EL (cell line): ENCODE data around the gene C6orf136.

Experiments used
- DNase-seq: peaks from one replicate; pipeline ENCODE4 v3.0.0-alpha.2; 2016

Gene C6orf136, protein sequence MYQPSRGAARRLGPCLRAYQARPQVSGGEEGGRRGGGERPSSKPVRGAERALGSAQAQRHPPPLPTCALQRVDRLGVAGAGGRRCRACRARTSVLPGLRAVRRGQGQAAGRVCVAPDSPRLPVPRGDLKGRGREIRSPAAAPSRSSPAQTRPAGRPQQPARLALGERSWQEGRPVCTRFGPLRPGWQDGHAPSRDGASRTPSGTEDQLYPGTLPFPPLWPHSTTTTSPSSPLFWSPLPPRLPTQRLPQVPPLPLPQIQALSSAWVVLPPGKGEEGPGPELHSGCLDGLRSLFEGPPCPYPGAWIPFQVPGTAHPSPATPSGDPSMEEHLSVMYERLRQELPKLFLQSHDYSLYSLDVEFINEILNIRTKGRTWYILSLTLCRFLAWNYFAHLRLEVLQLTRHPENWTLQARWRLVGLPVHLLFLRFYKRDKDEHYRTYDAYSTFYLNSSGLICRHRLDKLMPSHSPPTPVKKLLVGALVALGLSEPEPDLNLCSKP

DNA sequence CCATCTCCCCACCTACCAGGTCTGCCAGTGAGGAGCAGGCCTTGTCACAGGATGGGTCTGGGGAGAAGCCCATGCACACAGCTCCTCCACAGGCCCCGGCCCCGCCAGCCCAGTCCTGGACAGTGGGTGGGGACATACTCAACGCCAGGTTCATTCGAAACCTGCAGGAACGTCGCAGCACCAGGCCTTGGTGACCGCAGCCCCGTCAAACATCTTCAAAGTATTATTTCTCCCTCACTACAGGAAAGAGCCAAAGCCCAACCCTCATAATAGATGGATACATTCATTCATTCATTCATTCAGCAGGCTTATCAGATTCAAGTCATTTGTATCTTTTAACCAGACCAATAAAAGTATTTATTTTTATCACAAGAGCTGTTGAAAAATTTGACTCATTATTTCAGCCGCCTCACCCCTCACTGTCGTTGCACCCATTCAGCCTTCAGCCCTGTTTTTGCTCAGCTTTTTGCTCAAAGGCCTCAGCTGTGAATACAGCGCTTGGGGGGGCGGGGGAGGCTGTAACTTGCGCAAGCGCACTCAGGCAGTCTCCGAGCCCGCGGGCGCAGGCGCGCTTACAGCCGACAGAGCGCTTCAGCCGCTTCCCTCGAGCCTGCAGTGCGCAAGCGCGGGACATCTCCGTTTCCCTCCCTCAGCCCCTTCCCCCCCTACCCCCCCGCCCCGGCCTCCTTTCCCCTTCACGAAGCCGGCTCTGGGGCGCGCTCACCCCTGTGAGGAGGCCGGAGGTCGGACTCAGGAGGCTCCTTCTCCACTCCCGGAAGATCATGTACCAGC lies at the start of gene C6orf136:
Gene C6orf136, plus strand, starts transcription at position 684 of the 792 bp plus-strand sequence. Its CDS starts 99 bp downstream, at position 783.
- peak; percentile 95 for DNase-seq

DNA sequence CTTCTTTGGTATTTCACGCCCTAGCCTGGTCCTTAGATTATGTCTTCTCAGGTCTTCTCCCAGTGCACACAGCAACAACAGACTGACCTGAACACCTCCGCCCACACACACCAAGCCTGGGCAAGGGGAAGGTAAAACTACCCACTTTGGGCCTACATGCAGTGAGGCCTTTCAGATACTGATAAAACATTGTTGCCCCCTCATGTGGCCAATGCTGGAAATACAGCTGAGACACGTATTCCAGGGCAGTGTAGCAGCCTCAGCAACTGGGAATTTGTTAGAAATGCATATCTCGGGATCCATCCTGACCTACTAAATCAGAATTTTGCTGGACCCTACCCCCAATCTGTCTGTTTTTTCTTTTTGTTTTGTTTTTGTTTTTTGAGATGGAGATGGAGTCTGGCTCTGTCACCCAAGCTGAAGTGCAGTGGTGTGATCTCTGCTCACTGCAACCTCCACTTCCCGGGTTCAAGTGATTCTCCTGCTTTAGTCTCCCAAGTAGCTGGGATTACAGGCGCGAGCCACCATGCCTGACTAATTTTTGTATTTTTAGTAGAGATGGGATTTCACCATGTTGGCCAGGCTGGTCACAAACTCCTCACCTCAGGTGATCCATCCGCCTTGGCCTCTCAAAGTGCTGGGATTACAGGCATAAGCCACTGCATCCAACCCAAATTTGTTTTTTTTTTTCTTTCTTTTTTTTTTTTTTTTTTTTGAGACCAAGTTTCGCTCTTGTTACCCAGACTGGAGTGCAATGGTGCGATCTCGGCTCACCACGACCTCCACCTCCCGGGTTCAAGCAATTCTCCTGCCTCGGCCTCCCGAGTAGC lies 49.4 kb upstream of the C6orf136 start:
- DNase-seq: peak; percentile 84

DNA sequence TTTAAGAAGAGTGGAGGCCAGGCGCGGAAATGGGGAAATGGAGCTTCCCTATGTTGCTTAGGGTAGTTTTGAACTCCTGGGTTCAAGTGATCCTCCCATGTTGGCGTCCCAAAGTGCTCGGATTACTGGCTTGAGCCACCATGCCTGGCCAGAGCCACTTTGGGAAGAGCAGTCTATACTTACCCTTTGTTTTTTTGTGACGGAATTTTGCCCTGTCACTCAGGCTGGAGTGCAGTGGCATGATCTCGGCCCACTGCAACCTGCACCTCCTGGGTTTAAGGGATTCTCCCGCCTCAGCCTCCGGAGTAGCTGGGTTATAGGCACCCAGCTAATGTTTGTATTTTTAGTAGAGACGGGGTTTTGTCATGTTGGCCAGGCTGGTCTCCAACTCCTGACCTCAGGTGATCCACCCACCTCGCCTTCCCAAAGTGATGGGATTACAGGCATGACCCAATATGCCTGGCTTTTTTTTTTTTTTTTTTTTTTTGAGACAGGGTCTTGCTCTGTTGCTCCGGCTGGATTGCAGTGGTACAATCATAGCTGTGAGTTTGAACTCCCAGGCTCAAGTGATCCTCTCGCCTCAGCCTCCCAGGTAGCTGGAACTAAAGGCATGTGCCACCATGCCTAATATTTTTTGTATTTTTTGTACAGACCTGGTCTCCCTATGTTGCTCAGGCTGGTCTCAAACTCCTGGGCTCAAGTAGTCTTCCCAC lies 47.9 kb upstream of the C6orf136 start:
- no peak for DNase-seq

DNA sequence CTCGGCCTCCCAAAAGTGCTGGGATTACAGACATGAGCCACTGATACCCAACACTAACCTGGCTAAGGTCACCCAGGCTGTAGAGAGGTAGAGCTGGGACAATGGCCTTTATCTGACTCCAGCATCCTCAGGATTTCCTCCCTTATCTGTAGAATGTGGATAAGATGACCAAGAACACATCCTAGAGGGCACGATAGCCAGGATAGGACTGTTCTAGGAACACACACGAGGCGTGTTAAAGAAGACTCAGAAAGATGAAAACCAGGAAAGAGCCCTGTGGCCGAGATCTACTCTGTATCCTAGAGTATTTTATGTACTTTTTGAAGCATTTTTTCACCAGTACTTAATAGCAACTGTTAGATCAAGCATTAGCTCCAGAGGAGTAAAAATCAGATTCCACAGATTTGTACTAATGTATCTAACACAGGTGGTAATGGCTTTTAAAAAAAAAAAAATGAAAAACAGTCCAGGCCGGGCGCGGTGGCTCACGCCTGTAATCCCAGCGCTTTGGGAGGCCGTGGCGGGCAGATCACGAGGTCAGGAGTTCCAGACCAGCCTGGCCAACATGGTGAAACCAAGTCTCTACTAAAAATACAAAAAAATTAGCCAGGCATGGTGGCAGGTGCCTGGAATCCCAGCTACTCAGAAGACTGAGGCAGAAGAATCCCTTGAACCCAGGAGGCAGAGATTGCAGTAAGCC lies 47.2 kb upstream of the C6orf136 start:
- no peak for DNase-seq

DNA sequence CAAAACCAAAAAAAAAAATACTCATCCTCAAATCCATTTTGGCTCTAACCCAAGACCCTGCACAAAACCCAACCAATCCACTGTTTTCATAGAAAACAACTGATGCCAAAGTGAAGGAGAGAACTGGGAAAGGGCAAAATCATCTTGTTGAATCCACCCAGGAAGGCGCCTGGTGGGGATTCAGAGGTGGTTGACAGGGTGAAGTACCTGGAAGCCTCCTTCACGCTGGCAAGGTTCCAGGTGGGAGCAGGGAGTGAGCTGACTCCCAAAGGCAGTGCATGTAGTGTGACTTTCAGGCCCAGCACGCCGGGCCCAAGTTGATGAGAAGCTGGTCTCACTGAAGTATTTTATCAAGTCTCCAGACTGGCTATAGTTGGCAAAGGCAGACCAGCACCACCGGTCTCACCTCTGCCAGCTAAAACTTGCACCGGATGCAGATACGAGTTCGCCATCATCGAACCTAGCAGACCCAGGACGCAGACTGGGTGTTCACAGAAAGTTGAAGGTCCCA lies 46.4 kb upstream of the C6orf136 start:
- no peak for DNase-seq

DNA sequence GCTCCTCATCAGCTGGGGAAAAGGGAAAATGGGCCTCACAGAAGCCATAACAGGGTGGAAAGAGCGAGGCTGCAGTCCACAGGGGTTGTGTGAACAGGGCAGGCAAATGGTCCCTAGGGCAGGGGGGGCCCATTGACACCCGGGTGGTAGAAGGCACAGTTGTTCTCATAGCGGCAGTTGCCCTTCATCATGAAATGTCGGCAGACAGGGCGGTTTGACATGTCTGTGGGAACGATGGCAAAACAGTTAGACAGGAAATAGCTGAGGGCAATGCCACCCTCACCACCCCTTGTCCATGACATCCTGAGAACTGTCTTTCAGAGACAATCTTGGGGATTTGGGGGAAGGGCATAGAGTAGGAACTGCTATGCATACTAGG lies 45.5 kb upstream of the C6orf136 start:
- no peak for DNase-seq

DNA sequence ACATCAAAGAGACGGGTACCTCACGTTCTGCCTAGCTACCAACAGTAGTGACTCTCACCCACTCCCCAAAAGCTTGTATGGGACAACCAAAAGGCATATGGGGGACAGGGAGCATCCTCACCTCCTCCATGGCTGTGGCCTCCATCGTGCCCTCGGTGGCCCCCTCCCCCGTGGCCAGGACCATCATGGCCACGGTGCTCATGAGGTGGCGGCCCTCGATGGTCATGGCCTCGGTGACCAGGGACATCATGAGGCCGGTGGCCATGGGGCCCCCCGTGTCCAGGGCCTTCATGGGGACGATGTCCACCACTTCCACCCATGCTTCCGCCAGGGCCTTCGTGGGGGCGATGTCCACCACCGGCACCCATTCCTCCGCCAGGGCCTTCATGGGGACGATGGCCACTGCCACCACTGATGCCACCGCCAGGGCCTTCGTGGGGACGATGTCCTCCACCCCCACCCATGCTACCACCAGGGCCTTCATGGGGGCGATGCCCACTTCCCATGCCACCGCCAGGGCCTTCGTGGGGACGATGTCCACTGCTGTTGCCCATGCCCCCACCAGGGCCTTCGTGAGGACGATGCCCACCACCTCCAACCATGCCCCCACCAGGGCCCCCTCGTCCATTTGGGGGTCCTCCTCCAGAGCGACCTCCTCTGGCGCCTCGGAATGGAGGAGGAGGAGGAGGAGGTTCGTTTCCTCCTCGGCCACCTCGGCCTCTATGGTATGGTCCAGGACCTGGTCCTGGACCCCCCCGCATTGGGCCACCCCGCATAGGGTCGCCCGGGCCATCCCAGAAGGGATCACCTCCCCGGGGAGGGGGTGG lies 44.9 kb upstream of the C6orf136 start:
- DNase-seq: no peak

DNA sequence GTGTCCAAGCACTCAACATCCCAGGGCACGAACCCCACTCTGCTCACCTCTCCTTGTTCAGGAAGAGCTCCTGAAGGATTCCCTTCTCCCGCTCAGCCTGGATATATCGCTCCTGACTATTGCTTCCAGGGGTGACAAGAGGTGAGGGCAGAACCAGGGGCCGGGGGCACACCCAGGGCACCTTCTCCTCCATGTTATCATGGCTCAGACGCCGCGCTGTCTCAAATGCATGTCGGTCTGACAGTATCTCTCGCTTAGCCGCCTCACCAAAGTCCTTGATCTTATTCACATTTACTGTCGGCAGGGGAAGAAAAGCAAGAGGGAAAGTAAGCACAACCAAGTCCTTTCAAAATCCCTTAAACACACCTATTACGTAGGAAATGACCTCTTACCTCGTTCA lies 43.0 kb upstream of the C6orf136 start:
- DNase-seq: no peak

DNA sequence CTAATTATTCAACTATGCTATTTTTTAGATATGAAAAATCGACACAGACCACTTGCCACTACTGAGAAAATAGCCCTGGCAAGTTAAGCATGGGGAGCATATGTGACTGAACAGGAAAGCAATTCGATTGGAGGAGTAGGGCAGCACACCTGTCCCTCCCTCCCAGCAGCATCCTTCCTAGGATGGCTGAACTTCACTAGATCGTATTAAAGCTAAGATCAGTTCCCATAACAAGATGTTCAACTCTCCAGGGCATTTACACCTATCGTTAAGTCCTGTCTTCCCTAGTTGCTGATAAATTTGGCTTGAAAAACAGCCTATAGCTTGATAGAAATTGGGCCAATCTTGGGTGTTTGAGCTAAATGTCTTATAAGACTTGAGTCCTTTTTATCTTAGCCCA lies 36.9 kb upstream of the C6orf136 start:
- no peak for DNase-seq

DNA sequence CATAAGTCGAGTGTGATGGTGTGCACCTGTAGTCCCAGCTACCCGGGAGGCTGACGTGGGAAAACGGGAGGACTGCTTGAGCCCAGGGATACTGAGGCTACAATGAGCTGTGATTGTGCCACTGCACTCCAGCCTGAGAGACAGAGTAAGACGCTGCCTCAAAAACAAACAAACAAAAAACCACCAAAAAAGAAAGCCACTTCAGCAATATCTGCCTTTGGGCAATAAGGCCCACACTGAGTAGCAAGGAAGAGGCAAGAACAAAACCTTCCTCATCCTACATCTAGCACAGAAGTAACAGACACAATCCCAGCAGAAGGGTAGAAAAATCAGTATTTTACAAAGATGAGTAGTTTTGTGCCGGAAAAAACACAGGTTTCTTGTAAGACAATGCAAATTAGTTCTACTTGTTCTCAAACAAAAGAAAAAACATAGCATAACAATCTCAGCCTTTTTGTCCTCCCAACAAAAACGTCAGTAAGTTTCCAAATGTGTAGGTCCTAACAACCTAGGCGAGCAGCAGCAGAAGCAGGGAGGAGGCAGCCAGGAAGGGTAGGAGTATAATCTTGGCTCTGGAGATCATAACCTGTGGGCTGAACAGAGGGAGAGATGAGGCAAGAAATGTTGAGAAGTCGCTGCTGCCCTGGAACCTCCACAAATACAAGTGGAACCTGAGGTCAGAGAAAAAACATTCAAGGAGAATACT lies 35.6 kb upstream of the C6orf136 start:
- DNase-seq: no peak

DNA sequence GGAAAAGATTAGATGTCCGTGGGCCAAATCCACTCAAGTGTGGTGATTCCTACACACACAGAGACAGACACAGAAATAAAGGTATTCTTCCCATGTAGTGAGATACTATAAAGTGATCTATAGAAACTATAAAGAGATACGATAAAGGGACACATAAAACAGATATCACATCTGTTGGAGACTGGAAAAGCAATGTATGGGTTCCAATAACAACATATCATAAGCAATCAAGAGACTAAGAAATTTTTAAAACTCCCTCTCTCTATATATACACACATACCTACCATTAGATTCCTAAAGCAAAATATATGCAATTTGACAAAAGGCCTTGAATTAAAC lies 35.1 kb upstream of the C6orf136 start:
- DNase-seq: no peak

DNA sequence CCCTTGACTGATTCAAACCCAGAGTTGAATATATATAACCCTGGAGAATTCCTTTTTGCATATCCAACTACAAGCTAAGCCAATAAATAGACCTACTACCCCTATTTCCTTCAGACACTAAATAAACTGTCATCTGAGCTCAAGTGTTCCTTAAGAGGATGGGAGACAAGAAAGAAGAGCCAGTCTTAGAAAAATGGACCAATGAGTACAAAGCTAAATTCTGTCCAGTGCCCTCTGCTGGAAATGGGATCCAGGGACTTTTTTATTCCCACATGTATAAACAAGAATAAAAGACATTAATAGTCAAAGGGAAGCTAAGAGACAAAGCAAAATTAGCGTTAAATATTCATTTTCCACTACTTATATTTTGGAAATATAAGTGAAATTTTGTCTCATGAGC lies 34.7 kb upstream of the C6orf136 start:
- DNase-seq: peak; percentile 42

DNA sequence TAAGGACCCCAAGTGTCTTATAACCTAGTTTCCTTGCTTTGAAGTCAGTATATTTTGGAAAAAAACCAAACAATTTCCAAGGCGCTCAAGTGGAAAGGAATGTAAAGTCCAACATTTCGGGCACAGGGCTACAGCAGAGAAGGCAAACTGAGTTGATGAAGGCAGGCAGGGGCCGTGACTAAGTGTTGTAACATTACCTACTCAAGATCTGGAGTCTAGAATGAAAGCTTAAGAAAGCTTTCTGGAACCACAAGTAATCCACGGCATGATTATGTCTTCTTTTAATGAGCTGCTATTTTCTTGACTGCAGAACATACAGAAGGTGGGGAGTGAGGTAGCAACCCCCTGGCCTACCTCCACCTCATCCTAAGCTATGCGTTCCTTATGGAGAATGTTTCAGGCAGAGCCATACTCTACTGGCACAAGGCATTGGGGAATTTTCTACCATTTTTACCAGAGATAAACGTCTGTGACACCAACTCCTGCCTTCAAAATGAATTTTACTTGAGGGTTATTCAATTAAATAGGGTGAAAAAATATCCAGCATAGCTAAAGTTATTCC lies 34.2 kb upstream of the C6orf136 start:
- DNase-seq: peak; percentile 61

DNA sequence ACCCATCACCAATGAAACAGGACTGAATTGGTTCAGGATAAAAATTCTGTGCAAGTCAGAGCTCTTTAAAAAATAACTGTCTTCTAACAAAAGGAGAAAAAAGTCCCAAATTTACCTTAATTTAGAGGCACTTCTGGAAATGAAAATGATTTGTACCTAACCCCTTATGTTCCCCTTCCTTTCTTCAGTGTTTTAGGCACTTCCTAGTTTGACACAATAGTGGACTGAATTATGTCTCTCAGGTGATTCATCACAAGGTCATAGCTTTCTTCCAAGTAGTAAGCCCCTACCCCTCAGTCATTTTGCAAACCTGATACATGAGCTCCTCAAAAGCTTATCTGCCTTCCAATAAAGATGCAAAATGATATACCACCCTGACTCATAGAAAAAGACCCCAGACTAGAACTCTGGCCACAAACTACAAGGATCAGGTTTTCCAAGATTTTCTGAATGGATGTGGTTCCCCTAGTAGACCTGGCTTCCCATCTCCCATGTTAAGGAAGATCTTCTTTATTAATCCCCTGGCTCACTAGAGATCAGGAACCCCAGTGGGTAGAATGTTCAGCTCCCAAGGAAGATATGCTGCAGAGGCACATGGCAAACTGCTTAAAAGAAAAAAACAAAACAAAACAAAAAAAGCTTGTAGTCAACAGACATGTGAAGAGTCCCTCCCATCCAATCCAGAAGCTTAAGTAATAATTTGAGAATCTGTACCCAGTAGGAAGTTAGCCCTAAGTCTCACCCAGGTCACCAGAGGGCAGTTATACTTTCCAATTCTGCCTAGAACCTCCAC lies 33.5 kb upstream of the C6orf136 start:
- peak; percentile 34 for DNase-seq

DNA sequence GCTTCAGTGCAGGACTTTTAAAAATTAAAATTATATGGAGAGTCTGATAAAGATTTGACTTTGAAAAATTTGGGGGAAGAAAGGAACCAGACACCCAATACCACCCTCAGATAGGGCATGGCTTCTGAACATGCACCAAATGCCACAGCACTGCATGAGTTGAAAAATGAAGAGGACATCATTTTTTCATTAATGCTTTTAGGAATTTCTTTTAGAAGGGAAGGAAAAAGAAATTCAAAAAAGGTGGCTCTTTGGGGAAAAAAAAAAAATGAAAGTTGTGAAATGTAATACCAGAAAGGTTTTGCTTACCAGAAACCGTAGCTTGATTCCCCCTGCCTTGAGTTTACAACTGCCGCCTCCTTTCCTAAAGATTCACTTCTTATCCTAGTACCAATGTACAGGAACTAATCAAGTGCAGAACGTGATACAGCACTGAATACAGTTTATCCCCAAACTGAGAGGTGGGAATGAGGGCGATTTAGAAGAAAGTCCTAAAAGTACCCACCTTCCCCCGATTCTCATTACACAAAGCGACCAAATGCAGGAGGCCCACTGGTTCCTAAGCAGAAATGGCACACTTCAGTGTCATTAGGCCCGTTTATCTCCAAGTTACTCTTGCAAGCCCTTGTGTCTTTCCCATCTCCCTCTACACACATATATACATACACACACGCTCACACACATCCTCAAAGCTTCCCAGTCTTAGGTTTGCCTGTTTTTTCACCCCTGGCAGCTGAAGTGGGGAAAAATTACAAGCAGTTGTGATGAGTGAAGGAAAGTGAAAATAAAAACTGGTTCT lies 32.7 kb upstream of the C6orf136 start:
- no peak for DNase-seq

DNA sequence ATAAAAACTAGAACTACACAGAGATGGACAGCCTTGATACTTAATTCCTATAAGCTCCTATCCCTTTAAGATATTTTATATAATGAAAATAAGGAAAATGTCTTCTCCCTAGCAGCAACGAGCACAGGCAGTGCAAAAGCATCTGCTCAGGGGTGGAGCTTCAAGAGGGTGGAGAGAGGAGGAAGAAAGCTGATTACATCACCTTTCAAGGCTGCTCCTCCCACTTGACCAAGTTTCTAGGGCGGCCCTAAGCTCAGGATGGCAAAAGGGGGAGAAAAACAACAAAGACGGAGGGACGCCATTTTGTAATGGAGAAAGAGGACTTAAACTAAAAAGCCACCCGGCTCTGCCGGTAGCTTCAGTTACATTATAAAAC lies 32.1 kb upstream of the C6orf136 start:
- peak; percentile 98 for DNase-seq

DNA sequence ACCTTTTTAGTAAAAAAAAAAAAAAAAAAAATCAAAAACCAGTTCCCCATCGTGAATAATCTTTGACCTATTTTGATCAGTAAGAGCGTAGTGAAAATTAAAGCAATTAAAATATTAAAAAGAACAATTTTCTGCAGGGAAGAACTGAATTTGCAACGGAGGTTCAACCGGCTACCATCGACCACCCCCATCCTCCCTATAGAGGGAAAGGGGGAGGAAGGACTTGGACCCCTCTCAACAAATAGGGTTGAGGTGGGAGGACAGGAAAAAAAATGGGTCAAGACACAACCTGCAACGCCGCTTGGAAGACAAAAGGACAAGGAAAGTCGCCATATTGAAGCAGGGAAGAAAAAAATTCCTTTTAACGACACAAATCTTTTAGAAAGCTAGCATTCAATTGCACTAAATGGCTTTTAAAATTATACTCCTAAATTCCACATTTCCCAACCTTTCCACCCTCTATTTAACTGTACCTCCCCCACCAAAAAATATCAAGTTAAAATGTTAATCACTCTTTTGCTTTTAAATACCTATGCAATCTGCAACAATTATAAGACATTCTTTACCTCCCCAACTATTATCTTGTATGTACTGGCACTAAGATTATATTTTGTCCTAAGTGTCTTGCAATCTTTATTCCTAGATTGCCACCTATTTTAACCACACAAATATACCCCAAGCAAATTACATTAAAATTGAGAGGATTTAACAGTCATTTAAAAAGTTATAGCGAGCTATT lies 31.5 kb upstream of the C6orf136 start:
- DNase-seq: peak; percentile 93
